Fibroblast of mammary gland (primary cell): ENCODE measurements around the gene TMEM252.

Source experiments
- DNase-seq: peaks from one replicate; pipeline ENCODE4 v3.0.0-alpha.2; 2010; ENCODE audit warnings: low read depth
- H3K4me3 ChIP-seq: 2 replicates; pipeline ENCODE4 v1.5.1; 2011; ENCODE audit warnings: low read depth, mild to moderate bottlenecking, low read length, moderate library complexity; ENCODE audit not compliant: control insufficient read depth
- CTCF ChIP-seq: conservative IDR thresholded peaks from 2 replicates; pipeline ENCODE4 v1.5.1; 2011; ENCODE audit warnings: low read depth, low read length, inconsistent platforms; ENCODE audit not compliant: control insufficient read depth, insufficient read depth

Gene TMEM252

GRCh38 chr9:68541568-68541967, 885 bp upstream of the TMEM252 start:
- no peak for TF ChIP-seq CTCF
- H3K4me3 ChIP-seq: no peak overlapping the region
- DNase-seq: no peak

DNA sequence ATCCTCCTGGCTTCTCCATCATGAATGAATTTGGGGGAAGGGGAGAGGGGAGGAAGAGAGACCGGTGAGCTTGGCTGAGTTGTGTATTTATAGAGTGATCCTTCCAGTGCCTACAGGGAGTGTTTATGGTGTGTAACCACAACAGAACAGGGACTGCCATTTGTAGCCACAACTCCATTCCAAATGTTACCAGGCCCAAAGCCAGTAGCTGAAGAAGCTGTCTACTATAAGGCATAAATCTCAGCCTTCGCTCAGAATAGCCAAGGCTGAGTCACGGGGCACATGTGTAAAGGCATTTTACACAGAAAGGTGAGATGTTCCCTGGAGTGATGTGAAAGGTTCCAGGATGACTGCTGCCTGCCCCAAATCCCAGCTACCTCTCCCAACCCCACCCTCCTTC, 2.5 kb downstream of the TMEM252 start:
- DNase-seq: no peak
- no peak for TF ChIP-seq CTCF
- no peak overlapping the region for H3K4me3 ChIP-seq

DNA sequence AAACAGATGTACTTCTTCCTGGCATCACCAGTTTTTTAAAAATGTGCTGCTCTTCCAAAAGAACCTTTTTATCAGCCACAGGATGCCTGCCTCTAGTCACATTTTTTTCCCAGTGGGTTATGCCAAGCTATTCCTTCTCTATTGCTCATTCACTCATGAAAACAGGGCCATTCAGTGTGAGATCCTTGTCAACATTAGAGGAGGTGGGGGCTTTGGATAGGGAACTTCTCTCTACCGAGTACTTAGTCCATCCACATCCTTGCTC, 3.1 kb downstream of the TMEM252 start:
- no peak overlapping the region for H3K4me3 ChIP-seq
- no peak for DNase-seq
- TF ChIP-seq CTCF: no peak

GRCh38 chr9:68536876-68537615, 3.6 kb downstream of the TMEM252 start:
- no peak overlapping the region for H3K4me3 ChIP-seq
- no peak for DNase-seq
- TF ChIP-seq CTCF: no peak

GRCh38 chr9:68533678-68534077, 7.0 kb downstream of the TMEM252 start:
- no peak for DNase-seq
- TF ChIP-seq CTCF: no peak

DNA sequence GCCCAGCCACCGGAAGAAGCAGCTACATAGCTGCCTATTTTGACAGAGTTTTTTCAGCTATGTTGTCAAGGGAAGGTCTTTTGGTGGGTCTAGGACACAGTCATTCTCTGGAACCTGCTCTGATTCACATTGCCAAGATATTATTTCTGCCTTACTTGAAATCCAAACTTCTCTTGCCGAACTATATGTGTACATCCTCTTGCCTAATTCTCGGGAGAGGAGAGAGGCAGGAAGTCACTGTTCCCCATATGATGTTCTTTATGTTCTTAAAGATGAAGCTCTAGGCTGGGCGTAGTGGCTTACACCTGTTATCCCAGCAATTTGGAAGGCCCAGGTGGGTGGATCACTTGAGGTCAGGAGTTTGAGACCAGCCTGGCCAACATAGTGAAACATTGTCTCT, 8.6 kb downstream of the TMEM252 start:
- no peak for TF ChIP-seq CTCF
- no peak overlapping the region for H3K4me3 ChIP-seq
- DNase-seq: no peak

More at GRCh38 chr9:68533678-68534077, 7.0 kb downstream of the TMEM252 start:
- H3K4me3 ChIP-seq: no peak overlapping the region

DNA sequence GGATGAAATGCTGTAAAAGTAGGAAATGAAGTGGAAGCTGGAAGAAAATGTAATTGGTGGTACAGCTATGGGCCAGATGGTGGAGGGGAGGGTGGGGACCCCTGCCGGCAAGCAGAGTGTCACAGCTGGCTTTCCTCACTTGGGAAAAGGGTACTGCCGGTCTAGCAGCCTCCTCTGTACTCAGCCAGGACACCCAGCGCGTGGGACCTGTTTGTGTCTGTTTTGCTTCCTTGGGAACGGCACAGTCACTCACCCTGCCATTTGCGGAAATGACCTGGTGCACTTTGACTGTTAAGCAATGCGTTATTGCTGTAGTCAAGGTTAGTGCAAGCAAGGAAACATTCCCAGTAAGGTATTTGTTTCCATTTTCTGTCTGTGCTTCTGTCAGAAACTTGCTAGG, 10.1 kb downstream of the TMEM252 start:
- DNase-seq: no peak
- H3K4me3 ChIP-seq: no peak overlapping the region

More for the DNA sequence above, 10.1 kb downstream of the TMEM252 start:
- TF ChIP-seq CTCF: no peak
